ENCODE measurements around the gene IRX1. TPM values are rescaled to one million over a fixed set of nuclear protein-coding genes. Genes with fewer than 3 reads are reported as not detected.

IRX1 gene
- total and polyA plus RNA-seq, 2 of the 13 experiments (the other 11 are each of a cell fraction or from before 2014, with no cell fraction given), result not detected

- TF ChIP-seq, protein P1, sequence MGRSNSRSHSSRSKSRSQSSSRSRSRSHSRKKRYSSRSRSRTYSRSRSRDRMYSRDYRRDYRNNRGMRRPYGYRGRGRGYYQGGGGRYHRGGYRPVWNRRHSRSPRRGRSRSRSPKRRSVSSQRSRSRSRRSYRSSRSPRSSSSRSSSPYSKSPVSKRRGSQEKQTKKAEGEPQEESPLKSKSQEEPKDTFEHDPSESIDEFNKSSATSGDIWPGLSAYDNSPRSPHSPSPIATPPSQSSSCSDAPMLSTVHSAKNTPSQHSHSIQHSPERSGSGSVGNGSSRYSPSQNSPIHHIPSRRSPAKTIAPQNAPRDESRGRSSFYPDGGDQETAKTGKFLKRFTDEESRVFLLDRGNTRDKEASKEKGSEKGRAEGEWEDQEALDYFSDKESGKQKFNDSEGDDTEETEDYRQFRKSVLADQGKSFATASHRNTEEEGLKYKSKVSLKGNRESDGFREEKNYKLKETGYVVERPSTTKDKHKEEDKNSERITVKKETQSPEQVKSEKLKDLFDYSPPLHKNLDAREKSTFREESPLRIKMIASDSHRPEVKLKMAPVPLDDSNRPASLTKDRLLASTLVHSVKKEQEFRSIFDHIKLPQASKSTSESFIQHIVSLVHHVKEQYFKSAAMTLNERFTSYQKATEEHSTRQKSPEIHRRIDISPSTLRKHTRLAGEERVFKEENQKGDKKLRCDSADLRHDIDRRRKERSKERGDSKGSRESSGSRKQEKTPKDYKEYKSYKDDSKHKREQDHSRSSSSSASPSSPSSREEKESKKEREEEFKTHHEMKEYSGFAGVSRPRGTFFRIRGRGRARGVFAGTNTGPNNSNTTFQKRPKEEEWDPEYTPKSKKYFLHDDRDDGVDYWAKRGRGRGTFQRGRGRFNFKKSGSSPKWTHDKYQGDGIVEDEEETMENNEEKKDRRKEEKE (IDR thresholded peaks at IDR 0.05), result no peak
- TF ChIP-seq RFX3 (CRISPR knock-in tag; IDR thresholded peaks at IDR 0.05), result no peak
These were observed 6.5 kb downstream of the IRX1 start (continued) for GRCh38 chr5:3601911-3602782.

DNA sequence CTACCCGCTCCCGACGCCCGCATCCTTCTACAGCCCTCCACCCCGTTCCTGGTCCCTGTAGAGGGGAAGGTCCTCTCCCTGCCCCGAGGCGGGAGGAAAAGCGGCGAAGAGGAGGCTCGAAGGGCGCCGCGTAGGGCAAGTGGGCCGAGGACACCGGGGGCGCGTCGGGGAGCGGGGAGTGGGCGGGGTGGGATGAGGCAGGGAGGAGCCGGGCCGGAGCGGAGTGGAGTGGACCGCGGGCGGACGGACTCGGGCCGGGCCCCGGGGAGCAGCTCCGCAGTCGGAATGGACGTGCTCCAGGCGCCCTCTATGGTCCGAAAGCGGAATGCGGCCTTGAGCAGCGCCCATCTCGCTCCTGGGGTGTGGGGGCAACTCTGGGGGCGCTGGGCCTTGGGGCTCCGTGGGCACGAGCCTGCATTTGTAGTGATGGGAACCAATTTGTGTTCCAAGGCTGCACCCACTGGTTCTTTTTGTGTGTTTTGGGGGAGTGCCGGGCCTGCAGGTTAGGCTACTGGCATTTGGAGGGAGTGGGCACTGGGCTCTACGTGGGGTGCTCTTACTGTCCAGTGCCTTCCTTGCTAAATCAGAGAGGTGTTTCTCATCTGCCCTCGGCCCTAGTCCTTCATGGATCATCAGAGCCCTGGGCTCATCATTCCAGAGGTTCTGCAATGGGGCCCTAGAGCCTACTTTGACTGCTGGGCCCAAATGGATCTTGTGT is 7.3 kb downstream of the IRX1 start:
- H3K4me1 ChIP-seq (ENCODE audit: insufficient read depth, low read length), result no peaks in the 10 kb centered on the region
- H3K27ac ChIP-seq (ENCODE audit: extremely low read length, insufficient read depth, low read length), result no peak overlapping the region
- H3K79me2 ChIP-seq (ENCODE audit: insufficient read depth, low read length), result no peaks in the 10 kb centered on the region
- peak; percentile 92 for ATAC-seq
- in situ Hi-C loops (cut with HindIII; ENCODE audit: extremely low pct_ligation_motif_present, low pct_unique_long_range_greater_than_20kb), result loop anchor here (10.0 kb wide), 1 partner anchor 1398 kb away; no protein-coding TSS in a partner anchor
- H3K9me3 ChIP-seq (ENCODE audit: low read length), result no peaks in the 10 kb centered on the region
- no peak overlapping the region for H2AFZ ChIP-seq (ENCODE audit: low read length)
- H3K4me3 ChIP-seq (replicated peaks in 1 of 3; ENCODE audit: insufficient read depth in 1 of 3, low read depth in 2 of 3, low read length in 3 of 3), result no peak overlapping the region
- no peaks in the 10 kb centered on the region for H4K20me1 ChIP-seq (ENCODE audit: insufficient read depth, low read length)
- no TSS peak for BruUV-seq (replicated peaks)
- DNase-seq (ENCODE audit: low spot score), result peak; percentile 1
- no peak overlapping the region for H3K4me2 ChIP-seq (ENCODE audit: low read depth, low read length)
- H3K36me3 ChIP-seq (replicated peaks in 1 of 2; ENCODE audit: control insufficient read depth in 1 of 2, insufficient read depth in 2 of 2, low read length in 2 of 2), result no peaks in the 10 kb centered on the region
- FAIRE-seq, result no peak
- CTCF ChIA-PET (ENCODE audit: low intra/inter-chr PET ratio, low total read pairs), result no interaction called here
- 44% methylated on average over 18 of the region's 45 CpGs for WGBS (ENCODE audit: low lambda C conversion rate)
- intact Hi-C loops (cut with micrococcal nuclease; ENCODE audit: unreplicated experiment), result loop anchor here (5.0 kb wide), 1 partner anchor 1396 kb away; no protein-coding TSS in a partner anchor
- H3K9ac ChIP-seq (ENCODE audit: insufficient read depth, low read depth, low read length), result no peak overlapping the region
- peaks cover 0 to 15% of the 10 kb centered on the region in 2 experiments; a peak in 3 of 5 replicates for H3K27me3 ChIP-seq (ENCODE audit: control insufficient read depth in 1 of 2, insufficient read depth in 2 of 2, low read length in 2 of 2)
- POLR2A ChIA-PET, result no interaction called here
- TF ChIP-seq STAG1 (CRISPR knock-in tag; IDR thresholded peaks at IDR 0.05), result peak; percentile 83
- TF ChIP-seq KDM2A (CRISPR knock-in tag; IDR thresholded peaks at IDR 0.05; ENCODE audit: borderline replicate concordance, low read depth), result peak; percentile 30; the same call in 1 of the 2 replicates
- TF ChIP-seq ZSCAN22 (CRISPR knock-in tag; IDR thresholded peaks at IDR 0.05), result no peak
- TF ChIP-seq, protein P2, sequence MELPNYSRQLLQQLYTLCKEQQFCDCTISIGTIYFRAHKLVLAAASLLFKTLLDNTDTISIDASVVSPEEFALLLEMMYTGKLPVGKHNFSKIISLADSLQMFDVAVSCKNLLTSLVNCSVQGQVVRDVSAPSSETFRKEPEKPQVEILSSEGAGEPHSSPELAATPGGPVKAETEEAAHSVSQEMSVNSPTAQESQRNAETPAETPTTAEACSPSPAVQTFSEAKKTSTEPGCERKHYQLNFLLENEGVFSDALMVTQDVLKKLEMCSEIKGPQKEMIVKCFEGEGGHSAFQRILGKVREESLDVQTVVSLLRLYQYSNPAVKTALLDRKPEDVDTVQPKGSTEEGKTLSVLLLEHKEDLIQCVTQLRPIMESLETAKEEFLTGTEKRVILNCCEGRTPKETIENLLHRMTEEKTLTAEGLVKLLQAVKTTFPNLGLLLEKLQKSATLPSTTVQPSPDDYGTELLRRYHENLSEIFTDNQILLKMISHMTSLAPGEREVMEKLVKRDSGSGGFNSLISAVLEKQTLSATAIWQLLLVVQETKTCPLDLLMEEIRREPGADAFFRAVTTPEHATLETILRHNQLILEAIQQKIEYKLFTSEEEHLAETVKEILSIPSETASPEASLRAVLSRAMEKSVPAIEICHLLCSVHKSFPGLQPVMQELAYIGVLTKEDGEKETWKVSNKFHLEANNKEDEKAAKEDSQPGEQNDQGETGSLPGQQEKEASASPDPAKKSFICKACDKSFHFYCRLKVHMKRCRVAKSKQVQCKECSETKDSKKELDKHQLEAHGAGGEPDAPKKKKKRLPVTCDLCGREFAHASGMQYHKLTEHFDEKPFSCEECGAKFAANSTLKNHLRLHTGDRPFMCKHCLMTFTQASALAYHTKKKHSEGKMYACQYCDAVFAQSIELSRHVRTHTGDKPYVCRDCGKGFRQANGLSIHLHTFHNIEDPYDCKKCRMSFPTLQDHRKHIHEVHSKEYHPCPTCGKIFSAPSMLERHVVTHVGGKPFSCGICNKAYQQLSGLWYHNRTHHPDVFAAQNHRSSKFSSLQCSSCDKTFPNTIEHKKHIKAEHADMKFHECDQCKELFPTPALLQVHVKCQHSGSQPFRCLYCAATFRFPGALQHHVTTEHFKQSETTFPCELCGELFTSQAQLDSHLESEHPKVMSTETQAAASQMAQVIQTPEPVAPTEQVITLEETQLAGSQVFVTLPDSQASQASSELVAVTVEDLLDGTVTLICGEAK (IDR thresholded peaks at IDR 0.05), result no peak
- TF ChIP-seq, protein P2 (CRISPR knock-in tag; IDR thresholded peaks at IDR 0.05), result no peak
- TF ChIP-seq ZMYM4 (CRISPR knock-in tag; IDR thresholded peaks at IDR 0.05), result no peak
- no peak for TF ChIP-seq HNF4A (CRISPR knock-in tag; IDR thresholded peaks at IDR 0.05)

All from HepG2 (cell line).